NCI-H2029 treated with DMSO at 0.1 percent for 48 hours (cell line): ENCODE data around the gene CPZ.
"Not testable (repeated sequence)": the region's sequence is repeated elsewhere in the genome, so short reads cannot be mapped to it uniquely, and the experiment has no call there.

Experiments
- DNase-seq: peaks from one replicate; lab custom pipeline; 2025; lab: John Stamatoyannopoulos, UW

The CPZ gene

GRCh38 chr4:8557151-8558076 lies 35.2 kb upstream of the CPZ start:
- DNase-seq: no peak

- DNase-seq: no peak
These were observed 34.2 kb upstream of the CPZ start for GRCh38 chr4:8558080-8558960.

GRCh38 chr4:8559011-8559410 lies 33.6 kb upstream of the CPZ start:
- DNase-seq: no peak

GRCh38 chr4:8559524-8560264 lies 32.9 kb upstream of the CPZ start:
- no peak for DNase-seq

GRCh38 chr4:8560265-8561047 lies 32.1 kb upstream of the CPZ start:
- no peak for DNase-seq

DNA sequence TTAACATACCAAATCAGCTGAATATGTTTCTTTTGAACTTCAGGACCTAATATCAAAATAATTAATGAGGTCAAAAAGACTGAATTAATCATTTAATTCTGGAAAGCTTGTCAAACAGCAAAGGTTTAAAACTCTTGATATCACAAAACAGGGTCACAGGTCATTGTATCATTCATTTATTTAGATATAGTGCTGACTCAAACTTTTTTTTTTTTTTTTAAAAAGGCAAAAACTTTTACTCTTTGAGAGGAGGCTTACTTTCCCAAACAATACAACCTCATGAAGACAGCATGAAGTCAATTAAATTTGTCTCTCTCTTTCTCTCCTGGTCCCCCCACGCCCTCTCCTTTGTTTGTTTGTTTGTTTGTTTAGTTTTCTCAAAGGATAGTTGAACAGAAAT lies 28.0 kb upstream of the CPZ start:
- DNase-seq: no peak

- no peak for DNase-seq
These were observed 24.4 kb upstream of the CPZ start for GRCh38 chr4:8568068-8568668.

- DNase-seq: no peak
These were observed 22.4 kb upstream of the CPZ start for GRCh38 chr4:8570201-8570600.

DNA sequence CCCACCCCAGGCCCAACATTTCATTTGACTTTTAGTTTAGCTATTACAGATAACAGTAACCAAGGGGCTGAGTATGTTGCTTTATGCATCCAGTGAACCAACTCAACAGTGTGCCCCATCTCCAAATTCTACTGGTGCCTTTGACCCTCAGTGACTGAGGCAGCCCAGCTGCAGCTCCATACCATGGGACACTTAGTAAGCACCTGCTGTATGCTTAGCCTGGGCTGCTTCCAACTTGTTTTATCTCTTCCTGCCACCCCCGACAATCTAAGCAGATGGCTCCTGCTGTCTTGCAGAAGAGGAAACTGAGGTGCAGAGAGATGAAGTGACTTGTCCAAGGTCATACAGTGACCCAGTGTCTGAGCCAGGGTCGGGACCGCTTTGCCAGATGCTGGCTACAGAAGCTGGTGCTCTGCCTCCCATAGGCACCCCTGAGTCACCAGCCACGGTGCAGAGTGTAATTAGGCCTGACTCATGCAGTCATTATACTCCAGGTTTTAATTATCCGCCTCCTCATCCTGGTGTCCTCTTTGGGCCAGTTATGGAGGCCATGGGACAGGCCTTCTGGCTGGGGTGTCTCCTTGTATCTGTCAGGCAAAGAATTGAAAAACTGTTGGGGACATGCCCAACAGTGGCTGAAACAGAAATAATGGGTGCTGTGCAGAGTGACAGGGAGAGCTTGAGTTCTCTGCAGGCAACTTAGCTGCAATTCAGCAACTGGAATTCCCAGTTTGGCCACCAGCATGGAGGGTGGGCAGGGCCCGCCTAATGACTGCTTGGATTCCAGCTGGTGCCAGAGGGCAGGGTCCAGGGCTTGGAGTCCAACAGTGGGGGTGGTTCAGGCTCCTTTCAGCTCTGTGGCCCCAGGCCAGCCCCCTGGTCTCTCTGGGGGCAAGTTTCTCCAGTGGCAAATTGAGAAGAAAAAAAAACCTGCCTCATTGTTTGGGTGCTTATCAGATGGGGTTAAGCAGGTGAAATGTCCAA lies 20.6 kb upstream of the CPZ start:
- DNase-seq: no peak

DNA sequence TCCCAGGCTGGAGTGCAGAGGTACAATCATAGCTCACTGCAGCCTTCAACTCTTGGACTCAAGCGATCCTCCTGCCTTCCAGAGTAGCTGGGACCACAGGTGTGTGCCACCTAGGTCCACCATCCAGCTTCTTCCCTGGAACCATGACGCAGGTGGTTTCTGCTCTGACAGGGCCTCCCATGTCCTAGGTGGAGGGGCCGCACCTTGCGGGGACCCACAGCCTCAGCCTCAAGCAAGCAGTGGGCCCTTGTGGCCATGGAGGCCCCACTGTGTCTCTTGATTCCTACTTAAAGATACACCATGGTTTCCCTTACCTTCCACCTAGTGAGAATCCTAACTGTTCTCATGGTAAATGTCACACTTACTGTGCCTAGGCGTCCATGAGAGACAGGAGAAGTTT lies 19.3 kb upstream of the CPZ start:
- no peak for DNase-seq

- DNase-seq: no peak
These were observed 17.7 kb upstream of the CPZ start for GRCh38 chr4:8574796-8575370.

DNA sequence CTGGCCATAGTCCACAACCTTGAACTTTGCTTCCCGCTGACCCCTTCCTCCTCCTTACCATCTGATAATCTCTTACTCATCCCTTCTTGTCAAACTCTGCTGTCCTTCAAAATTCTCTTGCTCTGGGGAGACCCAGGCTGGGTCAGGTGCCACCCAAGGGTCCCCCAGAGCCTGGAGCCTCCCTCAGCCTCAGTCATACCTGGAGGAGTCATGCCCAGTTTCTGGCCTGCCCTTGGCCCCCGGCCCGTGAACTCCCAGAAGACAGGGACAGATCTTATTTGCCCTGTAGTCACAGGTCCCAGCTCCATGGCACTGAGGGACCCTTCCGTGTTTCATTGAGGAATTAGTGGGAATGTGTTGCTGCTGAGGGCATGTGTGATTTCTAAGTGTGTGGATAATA lies 17.1 kb upstream of the CPZ start:
- DNase-seq: no peak

- not testable (repeated sequence) for DNase-seq
These were observed 16.0 kb upstream of the CPZ start for GRCh38 chr4:8576591-8576990.

- DNase-seq: no peak
These were observed 15.5 kb upstream of the CPZ start for GRCh38 chr4:8577046-8577445.

DNA sequence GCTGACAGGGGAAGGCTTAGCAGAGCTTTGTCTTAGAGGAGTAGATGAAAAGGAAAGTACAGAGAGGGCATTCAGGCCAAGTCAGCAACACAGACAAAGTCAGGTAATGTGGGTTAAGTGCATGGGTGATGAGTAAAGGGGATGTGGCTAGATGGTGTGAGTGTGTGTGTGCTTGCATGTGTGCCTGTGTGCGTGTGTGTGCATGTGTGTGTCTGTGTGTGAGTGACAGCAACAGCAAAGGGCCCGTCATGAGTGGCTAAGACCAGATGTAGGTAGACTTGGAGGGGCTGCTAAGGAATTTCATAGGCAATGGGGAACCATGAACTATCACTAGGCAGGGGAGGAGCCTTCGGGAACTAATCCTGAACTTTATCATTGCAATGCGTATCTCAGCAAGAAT lies 14.6 kb upstream of the CPZ start:
- no peak for DNase-seq

DNA sequence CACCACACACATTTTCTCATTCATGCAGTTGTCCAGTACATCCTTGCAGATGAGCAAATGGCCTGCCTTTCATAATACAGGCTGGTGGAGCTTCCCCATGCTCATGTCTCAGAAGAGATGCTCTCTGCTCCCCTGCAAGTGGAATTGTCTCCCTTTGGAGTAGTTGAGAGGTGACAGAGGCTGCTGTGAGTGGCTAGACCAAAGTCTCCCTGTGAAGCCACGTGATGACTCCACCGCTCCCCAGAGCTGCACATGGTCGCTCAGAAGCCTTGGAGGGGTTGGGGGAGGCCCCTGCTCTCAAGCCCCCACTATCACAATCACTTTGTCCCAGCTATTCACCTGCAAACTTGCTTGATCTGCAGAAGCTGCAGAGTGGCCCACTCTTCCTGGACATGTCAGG lies 13.8 kb upstream of the CPZ start:
- DNase-seq: no peak

GRCh38 chr4:8579526-8580320 lies 12.8 kb upstream of the CPZ start:
- DNase-seq: no peak

- no peak for DNase-seq
These were observed 12.1 kb upstream of the CPZ start, which contains the start of gene GPR78 for GRCh38 chr4:8580321-8581093. Gene GPR78, plus strand, starts transcription at chr4:8580392. Its CDS starts 591 bp downstream, at chr4:8580983.
